Measurements from ENCODE around the gene OTOP3. TPM values are rescaled to one million over a fixed set of nuclear protein-coding genes. Genes with fewer than 3 reads are reported as not detected.

The OTOP3 gene
- total and polyA plus RNA-seq, 2 donors (not counting 1 experiment from before 2014, with no cell fraction given), result not detected

DNA sequence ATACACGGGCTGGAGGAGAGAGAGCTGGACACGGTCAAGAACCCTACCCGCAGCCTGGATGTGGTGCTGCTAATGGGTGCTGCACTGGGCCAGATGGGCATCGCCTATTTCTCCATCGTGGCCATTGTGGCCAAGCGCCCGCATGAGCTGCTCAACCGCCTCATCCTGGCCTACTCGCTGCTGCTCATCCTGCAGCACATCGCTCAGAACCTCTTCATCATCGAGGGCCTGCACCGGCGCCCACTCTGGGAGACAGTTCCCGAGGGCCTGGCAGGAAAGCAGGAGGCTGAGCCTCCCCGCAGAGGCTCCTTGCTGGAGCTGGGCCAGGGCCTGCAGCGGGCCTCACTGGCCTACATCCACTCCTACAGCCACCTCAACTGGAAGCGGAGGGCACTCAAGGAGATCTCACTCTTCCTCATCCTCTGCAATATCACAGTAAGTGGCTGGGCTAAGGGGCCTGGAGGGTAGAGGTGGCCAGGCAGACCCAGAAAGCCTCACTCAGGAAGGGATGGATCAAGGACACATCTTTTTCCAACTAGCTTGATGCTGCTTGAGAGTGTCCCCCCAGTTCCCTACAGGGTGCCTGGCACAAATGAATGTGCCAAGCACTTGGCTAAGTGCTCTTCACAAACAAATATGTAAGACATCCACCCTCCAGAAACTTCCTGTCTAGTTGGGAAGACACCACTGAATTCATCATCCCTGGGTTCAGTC lies 11.5 kb downstream of the OTOP3 start:
- no peaks in the 10 kb centered on the region for H3K9me3 ChIP-seq (ENCODE audit: control insufficient read depth, insufficient read depth, low read depth, low read length)
- peaks cover 15% of the 10 kb centered on the region for H3K27me3 ChIP-seq (ENCODE audit: control insufficient read depth, insufficient read depth, low read length)
- H3K4me2 ChIP-seq (ENCODE audit: extremely low read depth, insufficient read depth, low read length), result no peak overlapping the region
- H3K4me1 ChIP-seq (ENCODE audit: control insufficient read depth, extremely low read depth, insufficient read depth, low read length), result no peaks in the 10 kb centered on the region
- H2AFZ ChIP-seq (ENCODE audit: low read length), result no peak overlapping the region
- no peaks in the 10 kb centered on the region for H4K20me1 ChIP-seq (ENCODE audit: control insufficient read depth, extremely low read depth, insufficient read depth, low read length)
- no peak for DNase-seq (ENCODE audit: low read depth in 2 of 2)
- no peak overlapping the region for H3K4me3 ChIP-seq (replicated peaks in 1 of 4; ENCODE audit: control extremely low read depth in 1 of 4, insufficient read depth in 1 of 4, low read depth in 3 of 4, low read length in 4 of 4)
- no peaks in the 10 kb centered on the region for H3K79me2 ChIP-seq (ENCODE audit: control insufficient read depth, insufficient read depth, low read length)
- TF ChIP-seq, protein P1, sequence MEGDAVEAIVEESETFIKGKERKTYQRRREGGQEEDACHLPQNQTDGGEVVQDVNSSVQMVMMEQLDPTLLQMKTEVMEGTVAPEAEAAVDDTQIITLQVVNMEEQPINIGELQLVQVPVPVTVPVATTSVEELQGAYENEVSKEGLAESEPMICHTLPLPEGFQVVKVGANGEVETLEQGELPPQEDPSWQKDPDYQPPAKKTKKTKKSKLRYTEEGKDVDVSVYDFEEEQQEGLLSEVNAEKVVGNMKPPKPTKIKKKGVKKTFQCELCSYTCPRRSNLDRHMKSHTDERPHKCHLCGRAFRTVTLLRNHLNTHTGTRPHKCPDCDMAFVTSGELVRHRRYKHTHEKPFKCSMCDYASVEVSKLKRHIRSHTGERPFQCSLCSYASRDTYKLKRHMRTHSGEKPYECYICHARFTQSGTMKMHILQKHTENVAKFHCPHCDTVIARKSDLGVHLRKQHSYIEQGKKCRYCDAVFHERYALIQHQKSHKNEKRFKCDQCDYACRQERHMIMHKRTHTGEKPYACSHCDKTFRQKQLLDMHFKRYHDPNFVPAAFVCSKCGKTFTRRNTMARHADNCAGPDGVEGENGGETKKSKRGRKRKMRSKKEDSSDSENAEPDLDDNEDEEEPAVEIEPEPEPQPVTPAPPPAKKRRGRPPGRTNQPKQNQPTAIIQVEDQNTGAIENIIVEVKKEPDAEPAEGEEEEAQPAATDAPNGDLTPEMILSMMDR (conservative IDR thresholded peaks at IDR 0.05 in 1 of 2, IDR thresholded peaks at IDR 0.05 in 1 of 2; ENCODE audit: low read depth in 1 of 2, low read length in 2 of 2), result no peak
- TF ChIP-seq EZH2 (IDR thresholded peaks at IDR 0.05; ENCODE audit: low read length, missing control alignments), result no peak
- H3K9ac ChIP-seq (ENCODE audit: insufficient read depth, low read length), result no peak overlapping the region
- no peak overlapping the region for H3K27ac ChIP-seq (ENCODE audit: insufficient read depth, low read length)
- H3K36me3 ChIP-seq (ENCODE audit: control insufficient read depth, insufficient read depth, low read length), result no peaks in the 10 kb centered on the region

GRCh38 chr17:74949455-74950115 lies 13.9 kb downstream of the OTOP3 start:
- Histone ChIP-seq H3K9me3 (ENCODE audit: control insufficient read depth, insufficient read depth, low read depth, low read length) (no peaks in the 10 kb centered on the region), H3K4me1 (ENCODE audit: control insufficient read depth, extremely low read depth, insufficient read depth, low read length) (no peaks in the 10 kb centered on the region), H3K4me2 (ENCODE audit: extremely low read depth, insufficient read depth, low read length) (no peak overlapping the region), H2AFZ (ENCODE audit: low read length) (no peak overlapping the region), H3K36me3 (ENCODE audit: control insufficient read depth, insufficient read depth, low read length) (no peaks in the 10 kb centered on the region), H3K79me2 (ENCODE audit: control insufficient read depth, insufficient read depth, low read length) (no peaks in the 10 kb centered on the region), H3K4me3 (replicated peaks in 1 of 4; ENCODE audit: control extremely low read depth in 1 of 4, insufficient read depth in 1 of 4, low read depth in 3 of 4, low read length in 4 of 4) (no peak overlapping the region), H4K20me1 (ENCODE audit: control insufficient read depth, extremely low read depth, insufficient read depth, low read length) (no peaks in the 10 kb centered on the region), H3K27ac (ENCODE audit: insufficient read depth, low read length) (no peak overlapping the region), H3K27me3 (ENCODE audit: control insufficient read depth, insufficient read depth, low read length) (peaks cover 9% of the 10 kb centered on the region), H3K9ac (ENCODE audit: insufficient read depth, low read length) (no peak overlapping the region)
- no peak for DNase-seq (ENCODE audit: low read depth in 2 of 2)
- TF ChIP-seq, protein P1 (conservative IDR thresholded peaks at IDR 0.05 in 1 of 2, IDR thresholded peaks at IDR 0.05 in 1 of 2; ENCODE audit: low read depth in 1 of 2, low read length in 2 of 2), result no peak
- TF ChIP-seq EZH2 (IDR thresholded peaks at IDR 0.05; ENCODE audit: low read length, missing control alignments), result no peak

DNA sequence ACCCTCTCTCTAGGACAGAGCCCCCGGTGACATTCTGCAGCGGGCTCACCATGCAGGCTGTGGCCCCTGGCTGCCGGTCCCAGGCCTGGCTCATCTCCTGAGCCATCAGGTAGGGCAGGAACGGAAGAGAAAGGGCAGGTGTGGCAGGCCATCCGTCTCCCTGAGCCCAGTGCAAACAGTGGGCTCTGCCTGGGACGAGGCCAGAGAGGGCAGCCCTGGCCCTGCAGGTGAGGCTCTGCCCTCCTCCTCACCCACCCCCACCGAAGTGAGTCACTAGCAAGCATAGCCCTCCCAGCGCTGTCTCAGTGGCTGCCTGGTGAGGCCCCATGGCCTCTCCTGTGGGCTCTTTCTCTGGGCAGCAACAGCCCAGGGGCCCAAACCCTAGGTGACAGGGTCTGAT lies 14.5 kb downstream of the OTOP3 start:
- H3K27me3 ChIP-seq (ENCODE audit: control insufficient read depth, insufficient read depth, low read length), result peaks cover 9% of the 10 kb centered on the region

More for the DNA sequence above, 14.5 kb downstream of the OTOP3 start:
- H3K79me2 ChIP-seq (ENCODE audit: control insufficient read depth, insufficient read depth, low read length), result no peaks in the 10 kb centered on the region
- H3K4me1 ChIP-seq (ENCODE audit: control insufficient read depth, extremely low read depth, insufficient read depth, low read length), result no peaks in the 10 kb centered on the region
- H2AFZ ChIP-seq (ENCODE audit: low read length), result no peak overlapping the region
- H3K9ac ChIP-seq (ENCODE audit: insufficient read depth, low read length), result no peak overlapping the region
- no peak overlapping the region for H3K4me3 ChIP-seq (replicated peaks in 1 of 4; ENCODE audit: control extremely low read depth in 1 of 4, insufficient read depth in 1 of 4, low read depth in 3 of 4, low read length in 4 of 4)
- no peaks in the 10 kb centered on the region for H3K36me3 ChIP-seq (ENCODE audit: control insufficient read depth, insufficient read depth, low read length)
- DNase-seq (ENCODE audit: low read depth in 2 of 2), result no peak
- no peaks in the 10 kb centered on the region for H4K20me1 ChIP-seq (ENCODE audit: control insufficient read depth, extremely low read depth, insufficient read depth, low read length)
- H3K4me2 ChIP-seq (ENCODE audit: extremely low read depth, insufficient read depth, low read length), result no peak overlapping the region
- TF ChIP-seq, protein P1 (conservative IDR thresholded peaks at IDR 0.05 in 1 of 2, IDR thresholded peaks at IDR 0.05 in 1 of 2; ENCODE audit: low read depth in 1 of 2, low read length in 2 of 2), result no peak
- no peak for TF ChIP-seq EZH2 (IDR thresholded peaks at IDR 0.05; ENCODE audit: low read length, missing control alignments)
- no peak overlapping the region for H3K27ac ChIP-seq (ENCODE audit: insufficient read depth, low read length)
- H3K9me3 ChIP-seq (ENCODE audit: control insufficient read depth, insufficient read depth, low read depth, low read length), result no peaks in the 10 kb centered on the region
